GM18517 (cell line): ENCODE data around the gene NFIB.

Source experiments
- ATAC-seq: cut with Tn5 transposase; IDR thresholded peaks from one replicate; pipeline ENCODE4 v1.9.1; 2021; ENCODE audit warnings: mild to moderate bottlenecking, moderate library complexity; ENCODE audit not compliant: unreplicated experiment

NFIB gene

DNA sequence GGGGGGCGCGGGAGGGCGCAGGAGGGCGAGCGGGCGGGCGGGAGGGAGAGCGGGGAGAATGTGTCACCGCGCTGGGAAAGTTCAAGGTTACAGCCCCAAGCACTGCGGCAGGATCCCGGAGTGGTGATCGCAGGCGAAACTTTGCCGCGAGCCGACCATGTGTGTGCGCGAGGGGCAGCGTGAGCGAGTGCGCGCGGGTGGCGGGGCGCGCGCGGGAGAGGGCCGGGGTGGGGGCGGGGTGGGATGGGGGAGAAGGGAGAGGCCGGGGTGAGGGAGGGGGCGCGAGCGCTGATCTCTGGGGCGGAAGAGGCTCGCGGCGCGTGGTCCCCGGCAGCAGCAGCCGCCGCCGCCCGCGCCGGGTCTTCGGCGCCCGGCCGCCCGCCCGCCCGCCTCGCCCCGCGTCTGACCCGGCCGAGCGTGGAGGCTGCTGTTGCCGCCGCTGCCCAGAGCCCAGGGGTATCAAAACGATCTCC lies at the start of gene NFIB:
Gene NFIB (minus strand): TSS at position 191 of the 473 bp plus-strand sequence. CDS start 630 bp downstream, outside the sequence.
- ATAC-seq: no peak

- no peak for ATAC-seq
Measured at GRCh38 chr9:14362175-14362574, 48.2 kb upstream of the NFIB start.

DNA sequence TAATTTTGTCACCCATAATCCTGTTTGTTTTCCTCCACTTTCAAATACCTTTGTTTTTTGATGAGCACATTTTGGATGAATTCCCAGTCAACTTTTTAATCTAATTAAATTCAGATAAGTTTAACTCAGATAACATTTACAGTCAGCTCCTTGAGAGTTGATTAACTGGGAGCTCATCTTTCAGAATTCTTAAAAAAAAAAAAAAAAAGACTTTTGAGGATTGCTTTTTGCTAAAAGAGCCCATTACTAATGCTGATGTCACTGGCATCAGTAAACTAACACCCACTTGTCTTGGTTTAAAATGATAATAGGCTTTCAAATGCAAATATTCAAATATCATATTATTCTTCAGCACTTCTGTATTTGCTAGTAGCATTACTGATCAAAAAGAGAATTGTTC lies 47.1 kb upstream of the NFIB start:
- no peak for ATAC-seq

DNA sequence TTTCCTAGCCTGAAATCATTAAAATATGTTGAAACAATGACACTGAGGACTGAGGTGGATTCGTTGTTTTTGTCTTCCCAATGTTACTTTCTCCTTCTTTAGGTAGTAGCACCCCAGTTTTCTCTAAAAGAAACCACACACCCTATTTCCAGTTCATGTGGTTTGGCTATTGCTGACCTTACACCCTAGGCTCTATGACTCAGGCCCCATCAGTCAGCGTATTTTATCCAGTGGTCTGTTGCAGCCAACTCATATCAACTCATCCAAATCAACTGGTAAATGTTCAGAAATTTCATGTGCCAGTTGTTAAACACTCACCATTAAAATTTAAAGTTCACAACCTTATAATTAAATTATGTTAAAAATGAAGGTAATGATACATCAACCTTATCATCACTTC lies 44.6 kb upstream of the NFIB start:
- no peak for ATAC-seq

- ATAC-seq: no peak
Measured at GRCh38 chr9:14356351-14357265, 42.7 kb upstream of the NFIB start.

DNA sequence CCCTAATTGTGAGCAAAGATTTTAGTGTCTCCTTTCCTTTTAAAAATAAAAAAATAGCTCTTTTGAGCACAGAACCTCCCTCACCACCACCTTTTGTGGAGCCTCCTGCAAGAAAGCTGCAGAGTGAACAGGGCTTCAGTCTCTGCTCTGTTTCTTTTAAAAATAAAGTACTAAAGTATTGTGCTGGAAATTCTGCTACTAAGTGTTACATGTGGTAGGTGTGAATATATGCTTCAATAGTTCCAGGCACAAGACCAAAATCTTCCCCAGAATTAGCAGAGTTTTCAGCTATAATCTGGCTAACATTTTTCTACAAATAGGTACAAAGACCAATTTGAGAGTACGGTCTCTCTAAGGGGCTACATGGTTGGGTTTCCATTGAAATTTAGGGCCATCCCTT lies 40.3 kb upstream of the NFIB start:
- ATAC-seq: no peak

DNA sequence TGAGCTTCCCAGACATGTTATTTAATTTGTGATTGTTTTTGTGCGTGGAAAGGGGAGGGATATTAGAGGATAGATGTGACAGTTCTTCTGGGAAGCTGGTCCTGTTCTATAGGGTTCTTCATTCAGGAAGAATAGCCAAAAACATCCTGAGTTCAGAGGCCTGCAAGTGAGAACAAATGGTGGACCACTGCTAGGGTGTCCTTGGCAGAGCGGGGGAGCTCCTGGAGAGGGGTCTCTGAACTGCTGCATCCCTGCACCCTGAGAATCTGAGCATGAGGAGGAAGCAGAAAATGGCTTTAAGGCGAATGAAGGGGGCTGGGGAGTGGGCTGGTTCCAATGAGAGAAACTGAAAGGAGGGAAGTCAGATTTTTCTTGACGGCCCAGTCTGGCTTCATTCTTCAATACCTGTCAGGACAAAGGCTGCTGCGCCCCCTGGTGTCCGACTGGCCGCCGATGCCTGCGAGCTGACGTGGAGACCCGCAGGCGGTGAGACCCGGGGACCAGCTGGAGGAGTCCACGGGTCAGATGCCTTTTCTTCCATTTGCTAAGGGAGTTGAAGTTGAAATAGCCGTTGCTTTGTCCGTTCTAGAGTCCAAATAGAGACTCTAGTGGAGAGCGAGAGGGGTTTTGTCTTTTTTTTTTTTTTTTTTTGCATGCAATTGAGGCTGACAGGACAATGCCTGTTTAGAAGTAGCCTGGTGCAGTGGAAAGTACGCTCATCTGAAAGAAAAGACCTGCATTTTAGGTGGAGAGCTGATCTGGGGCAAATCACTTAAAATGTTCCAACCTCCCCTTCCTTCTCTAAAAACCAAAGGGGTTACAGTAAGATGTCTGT lies 39.5 kb upstream of the NFIB start:
- ATAC-seq: peak; percentile 83

GRCh38 chr9:14352503-14352902 lies 38.6 kb upstream of the NFIB start:
- ATAC-seq: no peak

DNA sequence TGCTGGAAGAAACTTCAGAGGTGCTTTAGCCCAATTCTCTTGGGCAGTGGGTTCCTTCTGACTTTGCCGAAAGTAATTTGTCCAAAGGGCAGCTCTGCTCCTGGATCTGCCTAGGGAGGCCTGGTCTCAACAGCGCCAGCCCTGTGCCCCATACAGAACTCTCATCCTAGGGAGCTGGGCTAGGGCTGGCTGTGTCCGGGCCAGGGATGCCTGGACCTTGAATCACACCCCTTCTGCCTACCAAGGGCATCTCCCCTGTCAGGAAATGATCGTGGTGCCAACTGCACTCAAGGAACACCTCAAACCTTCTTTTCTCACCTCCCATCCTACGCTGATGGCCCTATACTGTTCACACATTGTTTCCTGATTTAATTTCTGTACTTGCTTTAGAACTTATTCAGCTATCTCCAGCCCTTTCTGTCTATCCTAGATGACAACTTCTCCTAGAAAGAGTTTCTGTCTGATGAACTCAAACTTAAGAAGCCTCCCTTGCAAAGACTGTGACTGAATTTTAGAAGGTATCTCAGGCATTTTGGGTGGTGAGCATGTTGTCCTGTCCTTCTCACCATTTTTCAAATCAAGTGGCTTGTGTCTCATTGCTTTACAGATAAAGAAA lies 37.4 kb upstream of the NFIB start:
- no peak for ATAC-seq

DNA sequence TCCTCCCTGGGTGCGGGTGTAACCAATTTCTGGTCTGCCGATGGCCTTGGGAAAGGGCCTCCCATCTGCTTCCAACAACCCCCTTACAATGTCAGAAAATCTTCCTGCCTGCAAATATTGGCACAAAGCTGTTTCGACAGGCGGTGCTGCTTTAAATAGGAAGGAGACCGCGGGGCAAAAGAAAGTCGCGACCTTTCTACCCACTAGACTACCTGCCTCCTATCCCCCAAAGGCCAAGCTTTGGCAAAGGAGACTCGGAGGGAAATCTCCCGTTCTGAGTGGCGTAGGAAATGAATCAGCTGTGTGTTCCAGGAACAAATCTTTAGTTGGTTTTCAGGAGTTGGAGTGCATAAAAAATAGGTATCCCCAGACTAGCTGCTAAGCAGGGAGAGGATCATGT lies 36.8 kb upstream of the NFIB start:
- no peak for ATAC-seq

DNA sequence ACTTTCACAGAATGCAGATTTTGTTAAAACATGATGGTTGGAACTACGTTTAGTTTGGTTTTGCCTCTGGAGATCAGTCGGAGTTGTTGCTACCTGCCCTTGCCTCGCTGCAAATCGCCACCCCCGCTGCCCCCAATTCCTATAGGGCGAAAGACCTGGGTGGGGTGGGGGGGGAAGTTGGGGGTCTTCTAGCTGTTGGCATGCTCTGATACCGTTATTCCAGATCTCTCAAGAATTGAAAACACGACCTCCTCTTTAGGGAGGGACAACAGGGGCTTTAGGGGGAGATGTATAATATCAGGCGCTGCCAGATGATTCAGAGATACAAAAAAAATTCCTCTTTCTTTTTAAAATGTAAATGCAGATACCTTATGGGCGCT lies 36.4 kb upstream of the NFIB start:
- no peak for ATAC-seq

GRCh38 chr9:14349447-14350348 lies 35.8 kb upstream of the NFIB start:
- ATAC-seq: no peak

DNA sequence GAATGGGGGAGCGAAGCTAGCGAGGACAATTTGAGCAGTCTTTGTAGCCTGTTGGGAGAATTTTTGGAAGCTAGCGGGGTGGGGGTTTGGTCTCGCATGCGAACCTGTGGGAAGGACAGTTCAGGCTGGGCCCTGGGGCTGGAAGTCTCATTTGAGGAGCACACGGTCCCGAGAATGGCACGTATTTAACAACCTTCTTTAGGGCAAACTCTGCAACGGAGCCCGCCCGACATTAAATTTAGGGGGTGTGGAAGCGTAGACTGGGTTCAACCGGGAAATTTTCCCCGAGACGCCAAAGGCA lies 35.2 kb upstream of the NFIB start:
- no peak for ATAC-seq

- no peak for ATAC-seq
Measured at GRCh38 chr9:14348373-14349145, 34.6 kb upstream of the NFIB start.

DNA sequence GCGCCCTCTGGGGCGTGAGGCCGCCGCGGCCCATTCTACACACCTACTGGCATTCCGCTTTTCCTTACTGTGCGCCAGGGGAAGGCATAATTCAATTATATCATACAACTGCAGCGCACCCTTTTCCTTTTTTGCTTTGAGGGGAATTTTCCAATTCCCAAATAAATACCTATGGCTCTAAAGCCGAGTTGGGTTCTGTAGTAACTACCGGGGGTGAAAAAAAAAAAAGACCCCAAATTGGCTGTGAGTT lies 34.1 kb upstream of the NFIB start:
- ATAC-seq: no peak

- no peak for ATAC-seq
Measured at GRCh38 chr9:14347406-14348122, 33.6 kb upstream of the NFIB start.

- ATAC-seq: no peak
Measured at GRCh38 chr9:14346811-14347405, 33.0 kb upstream of the NFIB start.

- no peak for ATAC-seq
Measured at GRCh38 chr9:14346231-14346791, 32.4 kb upstream of the NFIB start.
